Activated CD8-positive, alpha-beta T cell treated with anti-CD3 and anti-CD28 coated beads for 36 hours (primary cell): Measurements from ENCODE around the gene DUOXA1. TPM values are rescaled to one million over a fixed set of nuclear protein-coding genes. Genes with fewer than 3 reads are reported as not detected.
"Not testable (repeated sequence)": the region's sequence is repeated elsewhere in the genome, so short reads cannot be mapped to it uniquely, and the experiment has no call there.

Experiments used
- ATAC-seq: fragments of 200-7000 bp; cut with Tn5 transposase; one replicate; pipeline ENCODE4 v1.10.0; 2021; ENCODE audit warnings: mild to moderate bottlenecking, moderate library complexity
- CTCF ChIA-PET: fragments of 350-600 bp; sonication (Branson Sonifier 250); formaldehyde crosslinking; loops from one replicate; lab custom pipeline; 2021; ENCODE audit warnings: antibody characterized with exemption; lab: Charles Lee
- POLR2A ChIA-PET: fragments of 350-600 bp; sonication (Branson Sonifier 250); formaldehyde crosslinking; loops from one replicate; lab custom pipeline; 2021; ENCODE audit warnings: antibody characterized with exemption; lab: Charles Lee
- DNase-seq: peaks from one replicate; pipeline ENCODE4 v3.0.0-alpha.2; 2020
- H3K27ac Mint-ChIP-seq: one replicate; pipeline ENCODE4 v1.8.0; 2021; ENCODE audit warnings: mild to moderate bottlenecking, mixed read lengths
- H3K27me3 Mint-ChIP-seq: one replicate; pipeline ENCODE4 v1.8.0; 2021; ENCODE audit warnings: mixed read lengths
- H3K36me3 Mint-ChIP-seq: one replicate; pipeline ENCODE4 v1.8.0; 2021; ENCODE audit warnings: low read depth, mixed read lengths
- H3K4me1 Mint-ChIP-seq: one replicate; pipeline ENCODE4 v1.8.0; 2021; ENCODE audit warnings: low read depth, mixed read lengths
- H3K4me3 Mint-ChIP-seq: one replicate; pipeline ENCODE4 v1.8.0; 2021; ENCODE audit warnings: mild to moderate bottlenecking, moderate library complexity, mixed read lengths
- H3K9me3 Mint-ChIP-seq: one replicate; pipeline ENCODE4 v1.8.0; 2021; ENCODE audit warnings: mixed read lengths
- CTCF ChIP-seq: fragments of 200-600 bp; IDR thresholded peaks from one replicate; pipeline ENCODE4 v1.8.0; 2022; ENCODE audit warnings: antibody characterized with exemption, mild to moderate bottlenecking
- intact Hi-C: fragments of 100-400 bp; cut with micrococcal nuclease; formaldehyde crosslinking; loops from one replicate; pipeline ENCODE4 v1.10.0; 2022
- total RNA-seq, 2 experiments: library from RNA; stranded (reverse); gene quantifications; one replicate each; pipeline ENCODE4 v1.2.3, GENCODE V29; 2021

DUOXA1 gene
- total RNA-seq, 2 experiments from 2014 or later = not detected

GRCh38 chr15:45105586-45105985 is 24.1 kb downstream of the DUOXA1 start:
- intact Hi-C loops = no loop called here
- ChIA-PET POLR2A (no interaction called here), CTCF (interaction anchor here (2.6 kb wide), 1 partner anchor 13 kb away, joined by 18 read pairs; no protein-coding TSS in a partner anchor)
- DNase-seq (no peak), ATAC-seq (no peak)
- no peak overlapping the region for H3K27ac Mint-ChIP-seq
- no peaks in the 10 kb centered on the region for H3K36me3 Mint-ChIP-seq
- TF ChIP-seq CTCF = no peak
- peaks cover 3% of the 10 kb centered on the region for H3K4me1 Mint-ChIP-seq
- H3K27me3 Mint-ChIP-seq = peaks cover 19% of the 10 kb centered on the region
- no peak overlapping the region for H3K4me3 Mint-ChIP-seq
- no peaks in the 10 kb centered on the region for H3K9me3 Mint-ChIP-seq

- DNase-seq, H3K27me3 Mint-ChIP-seq, ATAC-seq, intact Hi-C loops, H3K27ac Mint-ChIP-seq, CTCF ChIA-PET, H3K36me3 Mint-ChIP-seq, H3K4me3 Mint-ChIP-seq, POLR2A ChIA-PET, H3K9me3 Mint-ChIP-seq, H3K4me1 Mint-ChIP-seq: not testable (repeated sequence)
Measured at GRCh38 chr15:45104170-45104569, 25.5 kb downstream of the DUOXA1 start.

GRCh38 chr15:45102226-45102625 is 27.5 kb downstream of the DUOXA1 start:
- Mint-ChIP-seq H3K4me3 (no peak overlapping the region), H3K36me3 (no peaks in the 10 kb centered on the region), H3K4me1 (no peaks in the 10 kb centered on the region), H3K9me3 (no peaks in the 10 kb centered on the region), H3K27ac (no peak overlapping the region), H3K27me3 (no peaks in the 10 kb centered on the region)
- TF ChIP-seq CTCF = no peak
- ATAC-seq (no peak), DNase-seq (no peak)
- CTCF ChIA-PET = interaction anchor here (0.7 to 1.3 kb wide), 2 partner anchors 14 to 16 kb away, joined by 3 to 5 read pairs; no protein-coding TSS in a partner anchor
- intact Hi-C loops = no loop called here
- POLR2A ChIA-PET = no interaction called here

GRCh38 chr15:45101749-45102148 is 27.9 kb downstream of the DUOXA1 start:
- ChIA-PET CTCF (interaction anchor here (1.3 kb wide), 1 partner anchor 16 kb away, joined by 5 read pairs; no protein-coding TSS in a partner anchor), POLR2A (no interaction called here)
- no peak for TF ChIP-seq CTCF
- Mint-ChIP-seq H3K9me3 (no peaks in the 10 kb centered on the region), H3K27me3 (no peaks in the 10 kb centered on the region), H3K4me3 (no peak overlapping the region), H3K4me1 (no peaks in the 10 kb centered on the region), H3K27ac (no peak overlapping the region), H3K36me3 (no peaks in the 10 kb centered on the region)
- intact Hi-C loops = no loop called here
- no peak for ATAC-seq
- DNase-seq = no peak

GRCh38 chr15:45100884-45101625 is 28.6 kb downstream of the DUOXA1 start:
- CTCF ChIA-PET = interaction anchor here (1.3 kb wide), 1 partner anchor 17 kb away, joined by 5 read pairs; no protein-coding TSS in a partner anchor
- no peak overlapping the region for H3K27ac Mint-ChIP-seq

More at GRCh38 chr15:45100884-45101625, 28.6 kb downstream of the DUOXA1 start:
- no peaks in the 10 kb centered on the region for H3K9me3 Mint-ChIP-seq
- POLR2A ChIA-PET = no interaction called here
- DNase-seq = no peak
- no peaks in the 10 kb centered on the region for H3K27me3 Mint-ChIP-seq
- H3K4me1 Mint-ChIP-seq = no peaks in the 10 kb centered on the region
- intact Hi-C loops = no loop called here
- TF ChIP-seq CTCF = no peak
- no peak overlapping the region for H3K4me3 Mint-ChIP-seq
- no peak for ATAC-seq
- no peaks in the 10 kb centered on the region for H3K36me3 Mint-ChIP-seq
